WI38 (cell line): ENCODE data around the gene TMUB2.
A peak's percentile ranks its signal among the peaks of the same experiment; 100 is the strongest.

Experiments used
- H3K4me3 ChIP-seq: 2 replicates; pipeline ENCODE4 v1.5.1; 2011; ENCODE audit warnings: low read depth, mild to moderate bottlenecking, control low read depth, low read length
- CTCF ChIP-seq: IDR thresholded peaks from 2 replicates; pipeline ENCODE4 v1.5.1; 2012; ENCODE audit warnings: low read depth, mild to moderate bottlenecking, control low read depth, low read length

The TMUB2 gene

GRCh38 chr17:44183024-44183423 lies 3.7 kb upstream of the TMUB2 start:
- no peak overlapping the region for H3K4me3 ChIP-seq
- TF ChIP-seq CTCF = no peak

GRCh38 chr17:44184212-44184810 lies 2.5 kb upstream of the TMUB2 start:
- no peak overlapping the region for H3K4me3 ChIP-seq
- no peak for TF ChIP-seq CTCF

GRCh38 chr17:44187131-44187899 lies 543 bp downstream of the TMUB2 start:
- H3K4me3 ChIP-seq = peak overlapping the region; percentile 100
- TF ChIP-seq CTCF = no peak

GRCh38 chr17:44188576-44189403 lies 2.0 kb downstream of the TMUB2 start:
- TF ChIP-seq CTCF = no peak
- peak overlapping the region; percentile 100 for H3K4me3 ChIP-seq

GRCh38 chr17:44190481-44190880 lies 3.7 kb downstream of the TMUB2 start:
- H3K4me3 ChIP-seq = no peak overlapping the region
- TF ChIP-seq CTCF = no peak

GRCh38 chr17:44191369-44191768 lies 4.6 kb downstream of the TMUB2 start:
- no peak overlapping the region for H3K4me3 ChIP-seq
- no peak for TF ChIP-seq CTCF

GRCh38 chr17:44191941-44192496 lies 5.2 kb downstream of the TMUB2 start:
- no peak overlapping the region for H3K4me3 ChIP-seq
- no peak for TF ChIP-seq CTCF
